Brain microvascular endothelial cell (primary cell): ENCODE data around the gene MGME1.

ENCODE experiments used
- DNase-seq: peaks from one replicate; pipeline ENCODE4 v3.0.0-alpha.2; 2020
- H3K27ac ChIP-seq: fragments of 250-450 bp; sonication (Bioruptor Pico); 2 replicates; pipeline ENCODE4 v1.5.1; 2020; ENCODE audit warnings: mild to moderate bottlenecking, moderate library complexity
- H3K27me3 ChIP-seq: fragments of 250-450 bp; sonication (Bioruptor Pico); replicated peaks from 2 replicates; pipeline ENCODE4 v1.5.1; 2020; ENCODE audit warnings: mild to moderate bottlenecking
- H3K36me3 ChIP-seq: fragments of 250-450 bp; sonication (Bioruptor Pico); replicated peaks from 2 replicates; pipeline ENCODE4 v1.5.1; 2020; ENCODE audit warnings: mild to moderate bottlenecking
- H3K4me3 ChIP-seq: 2 replicates; pipeline ENCODE4 v1.5.1; 2011; ENCODE audit warnings: low read depth, mild to moderate bottlenecking, control low read depth, low read length, moderate library complexity
- CTCF ChIP-seq: IDR thresholded peaks from 2 replicates; pipeline ENCODE4 v1.5.1; 2011; ENCODE audit warnings: low read depth, mild to moderate bottlenecking, moderate library complexity, low read length, control low read depth, inconsistent platforms; ENCODE audit errors: missing control alignments
- in situ Hi-C: cut with HindIII; loops from 2 replicates; pipeline ENCODE4 v1.10.0; 2017; ENCODE audit warnings: low sequenced_read_pairs, low pct_ligation_motif_present

The MGME1 gene

GRCh38 chr20:17987988-17988387 lies 19.2 kb downstream of the MGME1 start:
- Histone ChIP-seq H3K27ac (no peak overlapping the region), H3K36me3 (no peaks in the 10 kb centered on the region), H3K27me3 (no peaks in the 10 kb centered on the region), H3K4me3 (no peak overlapping the region)
- DNase-seq, result no peak
- TF ChIP-seq CTCF, result no peak
- in situ Hi-C loops, result no loop called here

- Histone ChIP-seq H3K4me3 (no peak overlapping the region), H3K27ac (no peak overlapping the region), H3K36me3 (no peaks in the 10 kb centered on the region), H3K27me3 (no peaks in the 10 kb centered on the region)
- in situ Hi-C loops, result no loop called here
- no peak for TF ChIP-seq CTCF
- no peak for DNase-seq
Measured at GRCh38 chr20:17990278-17990972, 21.6 kb downstream of the MGME1 start.

- Histone ChIP-seq H3K36me3 (no peaks in the 10 kb centered on the region), H3K27ac (no peak overlapping the region), H3K4me3 (no peak overlapping the region), H3K27me3 (no peaks in the 10 kb centered on the region)
- in situ Hi-C loops, result no loop called here
- DNase-seq, result peak; percentile 18
- TF ChIP-seq CTCF, result no peak
Measured at GRCh38 chr20:17992224-17992637, 23.4 kb downstream of the MGME1 start.

- in situ Hi-C loops, result no loop called here
- no peak overlapping the region for H3K4me3 ChIP-seq
- DNase-seq, result no peak
- no peaks in the 10 kb centered on the region for H3K36me3 ChIP-seq
- no peak for TF ChIP-seq CTCF
- H3K27me3 ChIP-seq, result no peaks in the 10 kb centered on the region
- no peak overlapping the region for H3K27ac ChIP-seq
Measured at GRCh38 chr20:17992847-17993513, 24.2 kb downstream of the MGME1 start.

- Histone ChIP-seq H3K36me3 (no peaks in the 10 kb centered on the region), H3K27ac (no peak overlapping the region), H3K4me3 (no peak overlapping the region), H3K27me3 (no peaks in the 10 kb centered on the region)
- no peak for DNase-seq
- in situ Hi-C loops, result no loop called here
- TF ChIP-seq CTCF, result no peak
Measured at GRCh38 chr20:17993546-17993945, 24.7 kb downstream of the MGME1 start.
